Measurements from ENCODE around the gene JAG1. TPM values are rescaled to one million over a fixed set of nuclear protein-coding genes. Genes with fewer than 3 reads are reported as not detected.

JAG1 gene
- 29.2 TPM for polyA plus RNA-seq (ENCODE audit: insufficient read length)

- DNase-seq (ENCODE audit: low read depth), result peak; percentile 80
Observed at GRCh38 chr20:10673842-10674683, at the start of gene JAG1. Gene JAG1 (minus strand): TSS chr20:10673999. CDS start chr20:10673530, 469 bp downstream.

- DNase-seq (ENCODE audit: low read depth), result no peak
Observed at GRCh38 chr20:10721976-10722375, 48.2 kb upstream of the JAG1 start.

GRCh38 chr20:10721137-10721896 is 47.5 kb upstream of the JAG1 start:
- no peak for DNase-seq (ENCODE audit: low read depth)

GRCh38 chr20:10720565-10720964 is 46.8 kb upstream of the JAG1 start:
- no peak for DNase-seq (ENCODE audit: low read depth)

- DNase-seq (ENCODE audit: low read depth), result no peak
Observed at GRCh38 chr20:10719740-10720385, 46.1 kb upstream of the JAG1 start.

- no peak for DNase-seq (ENCODE audit: low read depth)
Observed at GRCh38 chr20:10718661-10719060, 44.9 kb upstream of the JAG1 start.

- DNase-seq (ENCODE audit: low read depth), result peak; percentile 26
Observed at GRCh38 chr20:10716855-10717254, 43.1 kb upstream of the JAG1 start.

GRCh38 chr20:10715035-10715434 is 41.2 kb upstream of the JAG1 start:
- DNase-seq (ENCODE audit: low read depth), result no peak

GRCh38 chr20:10714236-10714975 is 40.6 kb upstream of the JAG1 start:
- no peak for DNase-seq (ENCODE audit: low read depth)

GRCh38 chr20:10713161-10713560 is 39.4 kb upstream of the JAG1 start:
- DNase-seq (ENCODE audit: low read depth), result no peak

- no peak for DNase-seq (ENCODE audit: low read depth)
Observed at GRCh38 chr20:10711903-10712451, 38.2 kb upstream of the JAG1 start.

- no peak for DNase-seq (ENCODE audit: low read depth)
Observed at GRCh38 chr20:10710991-10711775, 37.4 kb upstream of the JAG1 start.

GRCh38 chr20:10709916-10710315 is 36.1 kb upstream of the JAG1 start:
- DNase-seq (ENCODE audit: low read depth), result no peak

- no peak for DNase-seq (ENCODE audit: low read depth)
Observed at GRCh38 chr20:10708351-10709185, 34.8 kb upstream of the JAG1 start.

GRCh38 chr20:10707791-10708190 is 34.0 kb upstream of the JAG1 start:
- no peak for DNase-seq (ENCODE audit: low read depth)

GRCh38 chr20:10707068-10707467 is 33.3 kb upstream of the JAG1 start:
- DNase-seq (ENCODE audit: low read depth), result no peak

GRCh38 chr20:10706460-10706811 is 32.6 kb upstream of the JAG1 start:
- no peak for DNase-seq (ENCODE audit: low read depth)

GRCh38 chr20:10705801-10706459 is 32.1 kb upstream of the JAG1 start:
- DNase-seq (ENCODE audit: low read depth), result no peak

GRCh38 chr20:10701607-10702006 is 27.8 kb upstream of the JAG1 start:
- no peak for DNase-seq (ENCODE audit: low read depth)

Data from forelimb muscle (tissue), 1 donor.